NCI-H146 treated with DMSO at 0.1 percent for 48 hours (cell line): ENCODE data around the gene SLC12A7.
A peak's percentile ranks its signal among the peaks of the same experiment; 100 is the strongest.
"Not testable (repeated sequence)": the region's sequence is repeated elsewhere in the genome, so short reads cannot be mapped to it uniquely, and the experiment has no call there.

ENCODE experiments used
- DNase-seq: peaks from one replicate; lab custom pipeline; 2025; ENCODE audit not compliant: unreplicated experiment; lab: John Stamatoyannopoulos, UW

Gene SLC12A7

GRCh38 chr5:1111727-1112289, at the start of gene SLC12A7:
SLC12A7 (minus strand) TSS chr5:1112063; CDS start chr5:1111991, 72 bp downstream.
- peak; percentile 20 for DNase-seq

- DNase-seq: peak; percentile 20
Measured at GRCh38 chr5:1161108-1161832, 49.4 kb upstream of the SLC12A7 start.

GRCh38 chr5:1159774-1160406, 48.0 kb upstream of the SLC12A7 start:
- DNase-seq: no peak

GRCh38 chr5:1159341-1159675, 47.4 kb upstream of the SLC12A7 start:
- no peak for DNase-seq

GRCh38 chr5:1158647-1159340, 46.9 kb upstream of the SLC12A7 start:
- DNase-seq: no peak

- not testable (repeated sequence) for DNase-seq
Measured at GRCh38 chr5:1157461-1157986, 45.7 kb upstream of the SLC12A7 start.

- DNase-seq: no peak
Measured at GRCh38 chr5:1156754-1157460, 45.0 kb upstream of the SLC12A7 start.

- no peak for DNase-seq
Measured at GRCh38 chr5:1156033-1156753, 44.3 kb upstream of the SLC12A7 start.

- DNase-seq: no peak
Measured at GRCh38 chr5:1155191-1156032, 43.5 kb upstream of the SLC12A7 start.

GRCh38 chr5:1153428-1153827, 41.6 kb upstream of the SLC12A7 start:
- no peak for DNase-seq

- no peak for DNase-seq
Measured at GRCh38 chr5:1152771-1153282, 41.0 kb upstream of the SLC12A7 start.

- no peak for DNase-seq
Measured at GRCh38 chr5:1152156-1152555, 40.3 kb upstream of the SLC12A7 start.

- no peak for DNase-seq
Measured at GRCh38 chr5:1151316-1151715, 39.5 kb upstream of the SLC12A7 start.

GRCh38 chr5:1150866-1151265, 39.0 kb upstream of the SLC12A7 start:
- no peak for DNase-seq

GRCh38 chr5:1144638-1145396, 33.0 kb upstream of the SLC12A7 start:
- DNase-seq: no peak

GRCh38 chr5:1144089-1144488, 32.2 kb upstream of the SLC12A7 start:
- no peak for DNase-seq

- no peak for DNase-seq
Measured at GRCh38 chr5:1143670-1143951, 31.7 kb upstream of the SLC12A7 start.

- no peak for DNase-seq
Measured at GRCh38 chr5:1142886-1143669, 31.2 kb upstream of the SLC12A7 start.
